GM12801 (cell line): ENCODE measurements around the gene OR10G3.

Source experiments
- CTCF ChIP-seq: IDR thresholded peaks from one replicate; pipeline ENCODE4 v1.5.1; 2011; ENCODE audit warnings: control low read depth; ENCODE audit not compliant: insufficient read length; ENCODE audit errors: extremely low read depth

Gene OR10G3

DNA sequence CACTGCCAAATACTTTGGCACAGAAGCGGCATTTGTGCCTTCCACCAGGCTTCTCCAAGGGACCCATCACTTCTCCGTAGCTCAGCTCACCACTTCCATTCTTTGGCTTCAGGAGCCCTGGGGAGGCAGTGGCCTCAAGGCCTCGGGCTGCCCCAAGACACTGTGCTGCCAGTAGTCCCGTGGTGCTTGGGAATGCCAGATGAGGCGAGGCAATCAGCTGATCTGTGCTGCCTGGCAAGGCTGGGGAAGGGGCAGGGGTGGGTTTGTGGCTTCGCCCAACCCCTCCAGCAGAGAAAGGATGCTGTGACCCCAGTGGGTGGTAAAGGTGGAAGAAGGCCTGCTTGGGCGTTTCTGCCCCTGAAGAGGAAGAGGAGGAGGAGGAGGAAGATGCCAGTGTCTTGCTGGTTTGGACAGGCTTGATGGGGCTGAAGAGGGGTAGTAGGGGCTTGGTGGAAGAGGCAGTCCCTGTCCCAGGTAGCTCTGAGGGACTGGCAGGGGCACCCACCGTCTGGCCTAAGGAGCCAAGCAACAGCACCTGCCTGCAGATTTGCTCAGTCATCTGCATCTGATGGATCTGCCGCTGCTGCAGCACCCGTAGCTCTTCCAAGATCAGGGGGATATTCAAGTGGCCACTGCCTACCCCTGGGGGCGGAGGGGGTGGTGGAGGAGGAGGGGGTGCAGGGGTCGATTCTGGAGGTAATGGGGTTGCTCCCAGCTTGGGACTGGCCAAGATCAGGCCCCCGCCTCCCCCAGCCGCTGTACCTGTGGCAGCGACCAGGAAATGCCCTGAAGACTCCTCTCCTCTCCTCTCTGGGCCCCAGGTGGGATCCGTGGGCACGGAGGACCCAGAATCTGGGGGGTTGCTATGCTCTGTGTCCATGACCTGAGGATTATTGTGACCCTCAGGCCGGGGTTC lies 55.0 kb downstream of the OR10G3 start:
- no peak for TF ChIP-seq CTCF

GRCh38 chr14:21523203-21523602 lies 56.7 kb downstream of the OR10G3 start:
- TF ChIP-seq CTCF, result no peak

- TF ChIP-seq CTCF, result no peak
Observed at GRCh38 chr14:21521501-21521900, 58.4 kb downstream of the OR10G3 start.

DNA sequence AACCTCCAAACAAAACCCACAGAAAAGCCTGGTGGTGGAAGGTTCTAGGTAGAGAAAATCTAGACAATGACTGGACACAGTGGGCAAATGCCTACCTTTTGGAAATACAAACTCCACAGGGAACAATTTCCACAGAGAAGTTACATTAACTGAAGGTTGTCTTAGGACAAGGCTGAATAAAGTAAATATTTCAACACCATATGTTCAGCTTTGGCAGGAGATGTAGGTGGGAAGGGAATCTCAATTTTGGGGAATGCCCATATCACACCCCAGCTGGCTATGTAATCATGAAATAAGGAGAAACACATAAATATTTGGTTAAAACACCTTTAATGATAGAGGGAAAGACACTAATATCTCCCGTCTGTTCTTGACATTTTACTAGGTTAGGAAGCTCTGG lies 59.1 kb downstream of the OR10G3 start:
- no peak for TF ChIP-seq CTCF

- TF ChIP-seq CTCF, result no peak
Observed at GRCh38 chr14:21518725-21519124, 61.2 kb downstream of the OR10G3 start.
